HG02938 (cell line): ENCODE measurements around the gene DNAJA4.
"Not testable (repeated sequence)": the region's sequence is repeated elsewhere in the genome, so short reads cannot be mapped to it uniquely, and the experiment has no call there.

Experiments used
- ATAC-seq: cut with Tn5 transposase; IDR thresholded peaks from one replicate; pipeline ENCODE4 v1.9.1; 2021; ENCODE audit warnings: mild to moderate bottlenecking, moderate library complexity; ENCODE audit not compliant: unreplicated experiment

Gene DNAJA4

DNA sequence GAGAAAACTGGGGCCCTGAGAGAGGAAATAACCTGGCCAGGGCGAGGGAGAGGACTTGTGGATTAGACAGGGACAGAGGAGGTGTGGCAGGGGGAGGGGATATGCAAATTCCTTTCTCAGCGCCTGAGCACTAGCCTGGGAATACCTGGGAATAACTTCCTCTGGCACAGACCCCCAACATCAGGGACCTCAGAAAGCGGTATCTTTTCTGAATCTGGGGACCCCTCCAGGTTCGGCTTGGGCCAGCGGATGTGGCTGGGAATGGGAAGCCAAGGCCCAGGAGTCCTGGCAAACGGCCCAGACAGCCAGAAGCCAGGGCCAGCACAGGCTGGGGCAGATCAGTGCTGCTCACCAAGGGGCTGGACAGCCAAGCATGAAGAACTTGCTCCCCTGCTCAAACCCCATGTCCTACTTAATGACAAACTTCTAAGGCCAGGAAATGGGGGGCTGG, 20.8 kb upstream of the DNAJA4 start:
- ATAC-seq, result no peak

DNA sequence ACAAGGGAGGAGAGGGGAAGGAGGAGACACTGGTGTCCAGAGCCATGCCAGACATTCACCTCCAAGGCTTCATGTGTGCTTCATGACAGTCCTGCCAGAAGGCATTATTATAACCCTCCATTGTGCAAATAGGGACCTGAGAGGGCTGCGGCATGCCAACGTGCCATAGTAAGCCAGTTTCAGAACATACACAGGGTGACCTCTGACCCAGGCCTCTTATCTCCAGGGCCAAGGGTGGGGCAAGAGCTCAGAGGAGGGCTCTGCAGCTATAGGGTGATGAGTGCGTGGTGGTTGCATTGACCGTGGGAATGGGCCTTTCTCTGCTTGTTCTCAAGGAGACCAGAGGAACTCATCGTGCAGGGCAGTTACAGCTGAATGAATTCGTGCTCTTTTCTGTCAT, 20.3 kb upstream of the DNAJA4 start:
- no peak for ATAC-seq

DNA sequence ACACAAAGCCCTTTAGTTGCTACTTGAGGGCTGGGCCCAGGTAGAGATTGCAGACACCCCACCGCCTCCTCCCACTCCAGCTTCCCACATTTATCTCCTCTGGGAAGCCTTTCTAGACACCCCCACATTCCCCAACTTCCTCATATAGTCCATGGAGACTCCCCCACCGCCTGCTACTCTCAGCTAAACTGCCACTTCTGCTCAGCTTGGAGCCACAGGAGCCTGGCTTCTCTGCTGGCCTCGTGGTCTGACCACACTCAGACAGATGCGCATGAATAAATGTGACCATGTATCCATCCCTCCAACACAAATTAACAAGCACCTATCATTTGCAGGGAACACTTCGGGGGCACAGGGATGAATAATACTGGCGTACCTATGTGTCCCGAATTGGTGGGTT, 19.5 kb upstream of the DNAJA4 start:
- ATAC-seq, result no peak

DNA sequence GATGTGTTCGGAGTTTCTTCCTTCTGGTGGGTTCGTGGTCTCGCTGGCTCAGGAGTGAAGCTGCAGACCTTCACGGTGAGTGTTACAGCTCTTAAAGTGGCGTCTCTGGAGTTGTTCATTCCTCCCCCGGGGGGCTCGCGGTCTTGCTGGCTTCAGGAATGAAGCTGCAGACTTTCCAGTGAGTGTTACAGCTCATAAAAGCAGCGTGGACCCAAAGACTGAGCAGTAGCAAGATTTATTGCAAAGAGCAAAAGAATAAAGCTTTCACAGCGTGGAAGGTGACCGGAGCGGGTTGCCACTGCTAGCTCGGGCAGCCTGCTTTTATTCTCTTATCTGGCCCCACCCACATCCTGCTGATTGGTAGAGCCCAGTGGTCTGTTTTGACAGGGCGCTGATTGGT, 19.0 kb upstream of the DNAJA4 start:
- ATAC-seq, result not testable (repeated sequence)

DNA sequence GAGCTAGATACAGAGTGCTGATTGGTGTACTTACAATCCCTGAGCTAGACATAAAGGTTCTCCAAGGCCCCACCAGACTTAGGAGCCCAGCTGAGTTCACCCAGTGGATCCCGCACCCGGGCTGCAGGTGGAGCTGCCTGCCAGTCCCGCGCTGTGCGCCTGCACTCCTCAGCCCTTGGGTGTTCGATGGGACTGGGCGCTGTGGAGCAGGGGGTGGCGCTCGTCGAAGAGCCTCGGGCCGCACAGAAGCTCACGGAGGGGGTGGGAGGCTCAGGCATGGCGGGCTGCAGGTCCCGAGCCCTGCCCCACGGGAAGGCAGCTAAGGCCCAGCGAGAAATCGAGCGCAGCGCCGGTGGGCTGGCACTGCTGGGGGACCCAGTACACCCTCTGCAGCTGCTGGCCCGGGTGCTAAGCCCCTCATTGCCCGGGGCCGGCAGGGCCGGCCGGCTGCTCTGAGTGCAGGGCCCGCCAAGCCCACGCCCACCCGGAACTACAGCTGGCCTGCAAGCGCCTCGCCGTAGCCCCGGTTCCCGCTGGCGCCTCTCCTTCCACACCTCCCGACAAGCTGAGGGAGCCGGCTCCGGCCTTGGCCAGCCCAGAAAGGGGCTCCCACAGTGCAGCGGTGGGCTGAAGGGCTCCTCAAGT, 18.3 kb upstream of the DNAJA4 start:
- ATAC-seq, result not testable (repeated sequence)

DNA sequence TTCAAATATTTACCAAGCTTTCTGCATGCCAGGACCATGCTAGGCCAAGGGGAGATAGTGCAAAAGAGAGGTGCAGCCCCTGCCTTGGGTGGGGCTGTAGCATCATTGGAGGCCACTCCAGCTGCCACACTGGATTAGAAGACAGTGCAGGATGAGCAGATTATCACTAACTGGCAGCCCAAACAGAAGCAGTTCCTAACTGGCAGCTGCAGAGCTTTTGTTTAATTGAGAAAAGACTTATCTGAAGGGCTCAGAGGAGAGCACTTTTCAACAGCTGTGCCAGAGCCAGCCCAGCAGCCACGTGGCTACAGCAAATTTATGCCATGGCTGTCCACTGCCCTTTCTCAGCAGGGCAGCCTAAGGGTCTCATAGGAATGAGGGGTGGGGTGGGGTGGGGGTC, 16.5 kb upstream of the DNAJA4 start:
- ATAC-seq, result no peak

DNA sequence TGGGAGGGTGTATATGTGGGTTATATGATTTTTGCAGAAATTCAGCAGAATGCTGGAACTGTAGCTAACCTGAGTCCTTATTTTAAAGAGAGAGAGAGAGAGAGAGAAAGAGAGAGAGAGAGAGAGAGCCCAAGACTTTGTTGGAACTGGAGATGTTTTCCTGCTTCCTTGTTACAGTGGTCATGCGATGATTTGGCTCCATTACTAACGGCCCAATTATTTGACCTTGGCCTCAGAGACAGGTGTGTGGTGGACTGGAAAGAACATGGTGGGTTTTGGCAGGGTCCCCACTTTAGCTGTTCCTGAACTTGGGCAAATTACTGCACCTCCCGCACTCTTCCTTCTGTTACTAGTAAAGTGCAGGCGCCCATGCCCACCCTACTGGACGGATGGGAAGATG, 15.2 kb upstream of the DNAJA4 start:
- ATAC-seq, result no peak

DNA sequence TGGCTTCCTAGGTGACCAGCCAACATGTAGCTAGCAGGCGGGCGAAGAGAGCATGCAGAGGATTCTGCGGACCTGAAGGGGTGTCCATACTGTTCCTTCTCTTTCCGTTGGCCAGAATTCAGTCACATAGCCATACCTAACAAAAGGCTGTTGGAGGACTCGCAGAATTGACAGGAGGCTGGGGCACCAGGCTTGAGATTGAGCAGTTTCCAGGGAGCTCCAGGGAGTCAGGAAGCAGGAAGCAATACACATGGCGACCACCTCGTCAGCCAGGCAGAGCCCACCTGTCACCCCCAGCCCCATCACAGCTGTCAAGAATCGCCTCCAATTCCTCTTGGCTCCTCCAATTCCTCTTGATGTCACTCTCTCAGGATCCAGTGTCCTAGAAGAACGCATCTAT, 13.2 kb upstream of the DNAJA4 start:
- ATAC-seq, result no peak

DNA sequence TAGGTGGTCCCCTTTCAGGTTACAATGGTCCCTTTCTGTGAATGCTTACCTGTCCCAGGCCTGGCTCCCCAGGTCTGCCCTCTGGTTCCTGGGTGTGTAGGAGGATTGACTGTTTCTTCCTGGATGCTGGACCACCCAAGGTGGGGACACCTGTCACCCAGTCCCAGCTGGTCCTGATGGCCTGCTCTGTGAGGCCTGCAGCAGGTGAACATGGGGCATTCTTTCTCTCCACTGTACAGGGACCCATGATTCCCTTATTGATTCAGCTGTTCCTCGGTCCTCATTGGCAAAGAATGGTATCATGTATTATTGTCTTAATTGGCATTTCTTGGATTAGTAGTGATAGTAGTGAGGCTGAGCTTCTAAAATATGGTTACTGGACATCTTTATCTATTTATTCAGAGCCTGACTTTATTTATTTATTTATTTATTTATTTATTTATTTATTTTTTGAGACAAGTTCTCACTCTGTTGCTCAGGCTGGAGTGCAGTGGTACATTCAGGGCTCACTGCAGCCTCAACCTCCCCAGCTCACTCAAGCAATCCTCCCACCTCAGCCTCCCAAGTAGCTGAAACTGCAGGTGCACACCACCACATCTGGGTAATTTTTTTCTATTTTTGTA, 8.8 kb upstream of the DNAJA4 start:
- no peak for ATAC-seq

DNA sequence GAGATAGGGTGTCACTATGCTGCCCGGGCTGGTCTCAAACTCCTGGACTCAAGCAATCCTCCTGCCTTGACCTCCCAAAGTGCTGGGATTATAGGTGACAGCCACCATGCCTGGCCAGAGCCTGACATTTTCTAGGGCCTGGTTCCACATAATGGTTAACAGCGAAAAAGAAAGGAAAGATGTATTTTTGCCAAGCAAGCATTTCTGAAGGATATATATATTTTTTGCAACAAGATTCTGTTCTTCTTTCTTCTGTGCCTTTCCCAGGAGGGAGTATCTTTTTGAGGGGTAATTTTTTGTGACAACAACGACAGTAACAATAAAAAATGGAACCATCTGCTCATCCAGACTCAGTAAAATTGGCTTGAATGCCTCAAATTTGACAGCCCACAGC, 8.3 kb upstream of the DNAJA4 start:
- no peak for ATAC-seq

DNA sequence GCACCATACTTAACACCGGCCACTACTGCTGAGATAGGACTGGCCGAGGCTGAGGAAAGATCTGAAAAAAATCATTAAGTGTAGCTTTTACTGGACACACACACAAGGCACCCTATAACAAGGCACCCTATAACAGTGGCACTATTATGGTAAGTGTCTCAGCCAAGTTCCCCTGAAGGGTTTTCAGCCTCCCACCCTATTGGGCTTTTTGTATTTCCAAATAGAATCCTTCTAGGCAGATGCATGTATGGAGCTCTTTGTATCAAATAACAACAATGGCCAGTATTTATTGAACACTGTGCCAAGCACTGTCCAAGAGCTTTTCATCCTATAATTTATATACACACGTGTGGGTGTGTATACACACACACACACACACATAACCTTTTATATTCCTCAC, 6.7 kb upstream of the DNAJA4 start:
- no peak for ATAC-seq

DNA sequence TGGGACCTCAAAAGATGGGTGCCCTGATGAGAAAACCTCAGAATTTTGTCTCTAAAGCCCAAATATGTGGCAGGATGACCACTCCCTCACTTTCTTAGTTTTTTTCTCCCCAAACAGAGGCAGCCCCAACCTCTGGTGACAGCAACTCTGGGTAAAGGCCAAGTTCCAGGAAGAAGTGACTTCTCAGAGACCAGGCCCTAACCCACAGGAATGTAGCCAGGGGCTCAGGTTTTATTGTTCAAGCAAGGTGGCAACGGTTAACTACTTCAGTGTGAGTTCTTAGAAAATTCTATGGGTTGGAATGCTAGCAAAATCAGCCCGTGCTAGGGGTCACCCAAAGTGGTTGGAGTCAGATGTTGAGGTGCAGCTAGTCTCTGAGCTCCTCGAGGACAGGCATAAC, 5.1 kb upstream of the DNAJA4 start:
- no peak for ATAC-seq

DNA sequence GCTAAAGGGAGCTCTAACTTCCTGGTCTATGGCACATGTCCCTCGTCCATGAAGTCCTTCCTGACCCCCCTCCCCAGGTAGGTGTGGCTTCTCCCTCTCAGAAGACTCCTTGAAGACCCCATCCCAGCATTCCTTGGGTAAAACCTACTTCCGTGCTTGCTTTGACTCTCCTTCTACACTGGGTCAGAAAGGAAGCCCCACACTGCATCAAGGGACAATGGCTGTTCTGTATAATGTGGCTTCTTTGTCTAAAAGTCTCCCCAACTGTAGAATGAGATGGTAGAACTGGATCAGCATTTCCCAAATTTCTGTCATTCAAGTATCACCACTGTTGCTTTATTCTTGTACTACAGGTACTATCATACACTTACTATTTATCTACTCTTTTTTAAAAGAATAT, 3.9 kb upstream of the DNAJA4 start:
- no peak for ATAC-seq

DNA sequence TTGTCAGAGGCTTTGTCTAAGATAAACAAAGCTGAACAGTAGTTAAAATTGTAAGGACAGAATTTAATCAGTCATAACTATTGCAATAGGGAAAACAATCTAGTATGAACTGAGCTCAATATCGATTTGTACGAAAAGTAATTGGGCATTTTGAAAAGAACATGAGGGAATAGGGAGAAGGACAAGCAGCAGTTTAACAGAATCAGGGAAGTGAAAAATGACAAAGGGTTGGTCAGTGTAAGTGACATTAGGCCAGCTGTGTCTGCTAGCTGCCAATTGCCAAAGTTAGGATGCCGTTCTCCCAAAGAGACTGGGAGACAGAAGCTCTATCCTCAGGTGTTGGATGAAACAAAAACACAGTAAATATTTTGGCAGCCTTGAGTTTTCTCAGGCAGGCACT, 3.3 kb upstream of the DNAJA4 start:
- ATAC-seq, result no peak

DNA sequence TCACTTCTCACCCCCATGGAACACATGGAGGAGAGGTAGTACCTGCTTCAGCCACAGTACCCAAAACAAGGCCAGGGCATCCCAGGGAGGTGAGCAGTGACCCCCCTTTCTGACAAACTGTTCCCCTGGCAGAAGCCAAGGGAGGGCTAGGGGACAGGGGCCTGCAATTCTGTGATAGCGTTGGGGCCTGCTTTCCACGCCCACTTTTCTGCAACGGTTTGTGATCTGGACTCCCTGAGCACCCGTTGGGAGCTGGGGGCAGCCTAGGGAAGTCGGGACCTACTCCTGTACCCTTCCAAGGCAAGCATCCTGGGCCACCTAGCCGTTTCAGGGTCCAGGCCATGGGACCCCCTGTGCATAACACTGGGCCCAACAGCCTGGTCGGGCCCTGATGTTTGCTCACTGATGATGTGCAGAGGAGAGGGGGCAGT, 996 bp upstream of the DNAJA4 start:
- no peak for ATAC-seq

DNA sequence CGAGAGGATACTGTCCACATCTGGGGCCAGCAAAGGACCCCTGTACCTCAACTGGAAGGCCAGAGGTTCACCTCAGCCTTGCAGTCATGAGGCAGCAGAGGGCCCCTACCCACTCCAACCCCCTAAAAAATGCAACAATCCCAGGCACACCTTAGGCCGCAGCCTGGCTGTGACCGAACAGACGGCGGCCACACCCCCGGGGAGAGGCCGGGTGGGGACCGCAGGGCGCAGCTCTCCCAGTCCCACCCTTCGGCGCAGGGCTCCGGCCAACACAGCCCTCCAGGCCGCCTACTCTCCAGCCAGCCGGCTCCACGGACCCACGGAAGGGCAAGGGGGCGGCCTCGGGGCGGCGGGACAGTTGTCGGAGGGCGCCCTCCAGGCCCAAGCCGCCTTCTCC, 457 bp upstream of the DNAJA4 start:
- ATAC-seq, result no peak

DNA sequence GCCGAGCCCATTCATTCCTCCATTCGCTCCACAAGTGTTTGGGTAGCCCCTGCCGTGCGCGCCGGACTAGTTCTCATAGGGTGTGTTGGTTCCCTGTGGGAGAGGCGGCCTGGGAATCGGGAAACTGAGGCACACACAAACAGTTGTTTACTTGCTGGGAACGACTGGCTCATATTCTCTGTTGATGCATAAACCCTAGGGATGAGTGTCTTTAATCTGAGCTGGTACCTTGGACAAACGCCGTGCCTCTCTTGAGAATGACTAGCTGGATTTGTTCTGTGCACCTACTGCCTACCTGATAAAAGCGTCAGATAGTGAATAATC, 737 bp downstream of the DNAJA4 start:
- no peak for ATAC-seq

DNA sequence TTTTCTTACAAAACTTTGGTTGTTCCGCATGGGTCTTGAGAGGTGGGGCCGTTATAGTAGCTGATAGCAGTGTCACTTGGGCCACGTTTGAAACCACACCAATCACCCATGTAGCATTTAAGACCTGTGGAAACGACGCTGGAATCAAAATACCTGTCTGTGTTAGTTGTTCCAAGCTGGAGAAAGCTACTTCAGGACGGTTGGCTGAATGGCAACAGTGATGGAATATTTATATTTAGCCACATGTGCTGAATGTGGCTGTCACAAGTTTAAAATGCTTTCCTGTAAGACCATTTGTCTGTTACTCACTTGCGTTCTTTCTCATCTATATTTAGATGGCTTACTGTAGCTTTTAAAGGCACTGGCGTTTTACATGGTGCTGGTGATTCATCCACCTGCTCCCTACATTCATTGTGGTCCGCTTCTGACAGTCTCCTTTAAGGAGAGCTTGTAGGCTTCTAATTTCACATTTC, 1.4 kb downstream of the DNAJA4 start:
- ATAC-seq, result no peak

DNA sequence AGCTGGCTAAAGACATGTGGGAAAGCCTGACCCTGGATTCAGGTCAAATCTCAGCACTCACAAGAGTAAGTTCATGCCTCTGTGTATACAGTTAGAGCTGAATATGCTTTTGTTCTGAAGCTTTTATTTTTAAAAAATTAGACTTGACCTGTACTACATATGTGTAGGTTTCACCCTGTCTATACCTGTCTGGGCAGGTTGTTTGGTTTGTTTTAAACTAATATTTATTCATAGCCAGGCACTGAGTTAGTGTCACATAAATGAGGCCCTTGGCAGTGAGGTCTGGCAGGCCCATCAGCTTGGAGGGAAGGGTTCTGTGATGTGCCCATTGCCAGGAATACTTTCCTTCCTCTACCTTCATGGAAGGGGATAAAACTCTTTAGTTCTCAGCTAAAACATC, 1.9 kb downstream of the DNAJA4 start:
- no peak for ATAC-seq

DNA sequence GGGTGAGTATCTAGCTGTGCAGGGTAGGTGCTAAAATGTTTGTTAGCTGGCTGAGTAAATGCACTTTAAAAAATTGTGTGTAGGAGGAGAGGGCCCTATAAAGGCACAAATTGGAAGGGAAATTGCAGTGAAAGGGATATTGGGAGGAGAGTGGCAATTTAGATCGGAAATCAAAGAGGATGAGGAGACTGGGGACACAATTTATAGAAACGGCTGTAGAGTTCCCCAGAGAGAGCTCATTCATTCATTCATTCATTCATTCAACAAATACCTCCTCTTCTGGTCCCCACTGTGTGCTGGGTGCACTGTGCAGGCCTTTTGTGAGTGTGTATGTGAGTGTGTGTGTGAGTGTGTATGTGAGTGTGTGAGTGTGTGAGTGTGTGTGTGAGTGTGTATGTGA, 2.4 kb downstream of the DNAJA4 start:
- no peak for ATAC-seq

DNA sequence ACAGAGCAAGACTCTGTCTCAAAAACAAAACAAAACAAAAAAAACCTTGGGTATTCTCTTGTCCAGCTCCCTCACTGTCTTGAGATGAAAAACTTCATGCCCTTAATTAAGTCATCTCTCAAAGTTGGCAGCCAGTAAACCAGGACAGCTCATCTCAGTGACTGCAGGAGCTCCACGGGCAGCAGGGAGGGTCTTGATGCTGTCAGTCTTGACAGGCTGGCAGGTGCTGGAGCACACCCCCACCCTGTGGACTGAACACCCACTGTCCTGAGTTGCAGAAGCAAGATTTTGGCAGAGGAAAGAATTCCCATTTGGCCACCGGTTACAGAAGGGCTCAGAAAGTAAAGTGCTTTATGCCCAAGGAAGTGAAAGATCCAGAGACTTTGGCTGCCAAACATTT, 8.0 kb downstream of the DNAJA4 start:
- ATAC-seq, result no peak

DNA sequence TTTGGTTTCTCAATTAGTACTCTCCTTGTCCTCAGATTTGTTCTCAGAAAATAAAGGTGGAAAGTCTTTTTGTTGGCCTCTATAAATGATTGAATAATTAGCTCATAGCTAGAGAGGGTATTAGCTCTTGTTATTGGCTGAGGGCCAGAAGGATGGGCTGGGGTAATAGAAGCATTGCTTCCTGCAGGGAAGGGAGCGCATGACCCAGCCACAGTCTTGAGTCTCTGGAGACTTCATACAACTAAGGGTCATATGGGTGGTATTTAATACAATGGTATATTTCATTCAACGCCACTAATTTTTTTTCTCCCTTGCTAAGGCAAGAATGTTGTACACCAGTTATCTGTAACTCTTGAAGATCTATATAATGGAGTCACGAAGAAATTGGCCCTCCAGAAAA, 8.4 kb downstream of the DNAJA4 start:
- no peak for ATAC-seq

DNA sequence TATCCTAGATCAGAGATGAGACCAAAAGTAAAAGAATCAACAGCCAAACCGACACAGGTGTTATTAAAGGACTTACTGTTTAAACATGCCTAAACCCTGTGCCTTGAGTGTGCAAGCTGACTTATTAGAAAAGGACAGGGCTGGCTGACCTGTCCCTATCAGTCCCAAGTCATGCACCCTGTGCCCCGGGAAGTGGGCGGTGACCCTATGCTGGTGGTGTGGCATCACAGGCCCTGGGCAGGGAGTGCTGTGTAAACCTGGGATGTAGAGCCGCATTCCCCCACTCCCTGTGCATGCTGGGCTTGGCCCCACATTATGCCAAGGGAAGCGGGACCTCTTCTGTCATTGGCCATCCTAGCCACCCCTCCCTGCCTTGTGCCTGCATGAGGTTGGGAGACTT, 10.6 kb downstream of the DNAJA4 start:
- ATAC-seq, result no peak
